ENCODE measurements around the gene GSS.

GSS gene

GRCh38 chr20:34955231-34956040 lies at the start of gene GSS, which contains the start of gene MYH7B:
TSS of gene GSS (minus strand) at chr20:34955806. CDS start at chr20:34951852, 3,954 bp downstream.
TSS of gene MYH7B (plus strand) at chr20:34955868. CDS start at chr20:34978006, 22,138 bp downstream.
- DNase-seq (ENCODE audit: low read depth, low spot score), result peak; percentile 55
- H3K27ac ChIP-seq, result peak within 1 kb of the TSS; percentile 86

GRCh38 chr20:35004749-35005462 lies 49.3 kb upstream of the GSS start:
- DNase-seq (ENCODE audit: low read depth, low spot score), result no peak
- no peak overlapping the region for H3K27ac ChIP-seq

GRCh38 chr20:35004051-35004725 lies 48.6 kb upstream of the GSS start:
- no peak for DNase-seq (ENCODE audit: low read depth, low spot score)
- H3K27ac ChIP-seq, result no peak overlapping the region

DNA sequence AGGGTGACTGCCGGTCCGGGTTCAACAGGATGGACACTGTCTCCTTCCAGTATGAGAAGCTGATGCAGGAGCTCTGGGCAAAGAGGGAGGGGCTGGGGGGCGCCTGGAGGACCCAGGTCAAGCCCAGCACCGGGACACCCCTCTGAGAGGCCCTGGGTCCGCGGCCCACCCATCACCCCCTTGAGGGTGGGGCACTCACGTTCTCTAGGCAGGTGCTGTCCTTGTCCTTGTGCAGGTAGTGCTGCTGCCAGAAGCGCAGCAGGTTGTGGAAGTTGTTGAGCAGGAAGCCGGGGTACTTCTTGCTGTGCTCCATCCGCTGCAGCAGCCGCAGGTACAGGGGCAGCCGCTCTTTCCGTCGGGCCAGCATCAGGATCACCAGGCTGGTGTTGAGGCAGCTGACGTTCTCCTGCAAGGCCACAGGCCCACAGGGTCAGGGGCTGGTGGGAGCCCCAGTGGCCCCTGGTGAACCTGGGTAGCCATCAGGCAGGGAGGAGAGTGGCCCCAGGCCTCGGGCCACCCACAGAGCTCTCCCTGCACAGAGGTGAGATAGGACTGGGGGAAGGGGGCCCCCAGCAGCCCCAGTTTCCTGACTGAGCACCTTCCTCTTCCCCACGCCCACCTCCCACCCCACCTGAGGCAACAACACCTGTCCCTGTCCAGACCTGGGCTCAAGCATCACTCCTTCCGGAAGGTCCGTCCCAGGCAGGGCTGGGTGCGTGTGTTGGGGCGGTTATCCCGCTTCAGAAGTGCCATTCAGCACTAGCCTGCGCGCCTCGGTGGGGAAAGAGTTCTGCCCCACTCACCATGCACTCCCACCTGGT lies 47.8 kb upstream of the GSS start:
- DNase-seq (ENCODE audit: low read depth, low spot score), result no peak
- H3K27ac ChIP-seq, result no peak overlapping the region

GRCh38 chr20:35002426-35003210 lies 47.0 kb upstream of the GSS start:
- no peak overlapping the region for H3K27ac ChIP-seq
- no peak for DNase-seq (ENCODE audit: low read depth, low spot score)

- DNase-seq (ENCODE audit: low read depth, low spot score), result no peak
- H3K27ac ChIP-seq, result no peak overlapping the region
These were observed 46.2 kb upstream of the GSS start for GRCh38 chr20:35001596-35002362.

DNA sequence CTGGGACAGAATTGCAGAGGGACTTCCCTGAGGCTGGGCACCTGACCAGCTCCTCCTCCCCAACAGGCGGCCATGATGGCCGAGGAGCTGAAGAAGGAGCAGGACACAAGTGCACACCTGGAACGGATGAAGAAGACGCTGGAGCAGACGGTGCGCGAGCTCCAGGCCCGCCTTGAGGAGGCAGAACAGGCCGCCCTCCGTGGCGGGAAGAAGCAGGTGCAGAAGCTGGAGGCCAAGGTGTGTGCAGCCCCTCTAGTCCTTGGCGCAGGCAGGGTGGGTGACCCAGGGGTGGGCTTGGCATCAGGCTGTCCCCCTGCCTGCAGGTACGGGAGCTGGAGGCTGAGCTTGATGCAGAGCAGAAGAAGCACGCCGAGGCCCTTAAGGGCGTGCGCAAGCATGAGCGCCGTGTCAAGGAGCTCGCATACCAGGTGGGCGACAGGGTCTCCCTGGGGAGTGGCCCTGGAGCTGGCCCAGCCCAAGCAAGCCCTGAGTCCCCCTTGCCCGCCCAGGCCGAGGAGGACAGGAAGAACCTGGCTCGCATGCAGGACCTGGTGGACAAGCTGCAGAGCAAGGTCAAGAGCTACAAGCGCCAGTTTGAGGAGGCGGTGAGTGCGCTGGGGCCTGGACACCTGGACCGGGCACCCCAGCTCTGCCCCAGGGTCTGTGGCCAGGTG lies 45.5 kb upstream of the GSS start:
- DNase-seq (ENCODE audit: low read depth, low spot score), result no peak
- H3K27ac ChIP-seq, result no peak overlapping the region

DNA sequence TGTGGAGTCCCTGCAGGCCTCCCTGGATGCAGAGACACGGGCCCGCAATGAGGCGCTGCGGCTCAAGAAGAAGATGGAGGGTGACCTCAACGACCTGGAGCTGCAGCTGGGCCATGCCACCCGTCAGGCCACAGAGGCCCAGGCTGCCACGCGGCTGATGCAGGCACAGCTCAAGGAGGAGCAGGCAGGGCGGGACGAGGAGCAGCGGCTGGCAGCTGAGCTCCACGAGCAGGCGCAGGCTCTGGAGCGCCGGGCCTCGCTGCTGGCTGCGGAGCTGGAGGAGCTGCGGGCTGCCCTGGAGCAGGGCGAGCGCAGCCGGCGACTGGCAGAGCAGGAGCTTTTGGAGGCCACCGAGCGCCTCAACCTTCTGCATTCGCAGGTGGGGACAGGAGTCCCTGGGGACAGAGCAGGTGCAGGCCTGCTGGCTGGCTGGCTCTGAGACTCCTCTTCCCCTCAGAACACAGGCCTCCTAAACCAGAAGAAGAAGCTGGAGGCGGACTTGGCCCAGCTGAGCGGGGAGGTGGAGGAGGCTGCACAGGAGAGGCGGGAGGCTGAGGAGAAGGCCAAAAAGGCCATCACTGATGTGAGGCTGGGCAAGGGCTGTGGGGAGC lies 44.8 kb upstream of the GSS start:
- H3K27ac ChIP-seq, result no peak overlapping the region
- no peak for DNase-seq (ENCODE audit: low read depth, low spot score)

- H3K27ac ChIP-seq, result no peak overlapping the region
- DNase-seq (ENCODE audit: low read depth, low spot score), result no peak
These were observed 44.2 kb upstream of the GSS start for GRCh38 chr20:34999782-35000181.

- DNase-seq (ENCODE audit: low read depth, low spot score), result no peak
These were observed 43.4 kb upstream of the GSS start for GRCh38 chr20:34999021-34999451.

GRCh38 chr20:34998331-34998950 lies 42.8 kb upstream of the GSS start:
- DNase-seq (ENCODE audit: low read depth, low spot score), result no peak
- no peak overlapping the region for H3K27ac ChIP-seq

More at GRCh38 chr20:34999021-34999451, 43.4 kb upstream of the GSS start:
- H3K27ac ChIP-seq, result no peak overlapping the region

DNA sequence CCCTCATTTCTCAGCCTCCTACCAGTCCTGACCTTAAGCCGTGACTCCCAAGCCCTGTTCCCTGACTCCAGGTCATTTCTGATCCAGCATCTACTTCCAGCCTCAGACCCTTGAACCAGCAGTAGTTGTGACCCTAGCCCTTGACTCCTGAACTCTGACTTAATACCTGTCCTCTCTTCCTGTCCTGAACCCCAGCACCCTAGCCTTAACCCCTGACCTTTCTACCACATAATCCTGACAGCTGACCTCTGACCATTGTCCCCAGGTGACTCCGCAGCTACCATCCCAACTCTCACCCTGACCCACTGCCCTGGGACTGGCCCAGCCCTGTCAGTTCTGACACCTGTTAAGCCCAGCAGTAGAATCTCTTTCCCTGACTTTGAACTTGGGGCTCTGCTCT lies 42.2 kb upstream of the GSS start:
- DNase-seq (ENCODE audit: low read depth, low spot score), result no peak
- no peak overlapping the region for H3K27ac ChIP-seq

DNA sequence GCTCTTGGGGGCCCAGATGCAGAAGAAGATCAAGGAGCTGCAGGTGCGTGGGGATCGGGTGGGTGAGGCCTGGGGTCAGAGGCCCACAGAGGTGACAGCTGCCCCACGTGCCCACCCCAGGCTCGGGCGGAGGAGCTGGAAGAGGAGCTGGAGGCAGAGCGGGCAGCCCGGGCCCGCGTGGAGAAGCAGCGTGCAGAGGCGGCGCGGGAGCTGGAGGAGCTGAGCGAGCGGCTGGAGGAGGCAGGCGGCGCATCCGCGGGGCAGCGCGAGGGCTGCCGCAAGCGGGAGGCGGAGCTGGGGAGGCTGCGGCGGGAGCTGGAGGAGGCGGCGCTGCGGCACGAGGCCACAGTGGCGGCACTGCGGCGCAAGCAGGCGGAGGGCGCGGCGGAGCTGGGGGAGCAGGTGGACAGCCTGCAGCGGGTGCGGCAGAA lies 41.5 kb upstream of the GSS start:
- no peak for DNase-seq (ENCODE audit: low read depth, low spot score)
- H3K27ac ChIP-seq, result no peak overlapping the region

GRCh38 chr20:34996243-34997028 lies 40.8 kb upstream of the GSS start:
- no peak overlapping the region for H3K27ac ChIP-seq
- no peak for DNase-seq (ENCODE audit: low read depth, low spot score)

- DNase-seq (ENCODE audit: low read depth, low spot score), result no peak
These were observed 40.1 kb upstream of the GSS start for GRCh38 chr20:34995696-34996095.

GRCh38 chr20:34995192-34995591 lies 39.6 kb upstream of the GSS start:
- no peak for DNase-seq (ENCODE audit: low read depth, low spot score)
- no peak overlapping the region for H3K27ac ChIP-seq

More at GRCh38 chr20:34995696-34996095, 40.1 kb upstream of the GSS start:
- no peak overlapping the region for H3K27ac ChIP-seq
